NCI-H1436 (cell line): Measurements from ENCODE around the gene NEURL2.

Experiments
- DNase-seq: peaks from one replicate; lab custom pipeline; 2025; lab: John Stamatoyannopoulos, UW

The NEURL2 gene

DNA sequence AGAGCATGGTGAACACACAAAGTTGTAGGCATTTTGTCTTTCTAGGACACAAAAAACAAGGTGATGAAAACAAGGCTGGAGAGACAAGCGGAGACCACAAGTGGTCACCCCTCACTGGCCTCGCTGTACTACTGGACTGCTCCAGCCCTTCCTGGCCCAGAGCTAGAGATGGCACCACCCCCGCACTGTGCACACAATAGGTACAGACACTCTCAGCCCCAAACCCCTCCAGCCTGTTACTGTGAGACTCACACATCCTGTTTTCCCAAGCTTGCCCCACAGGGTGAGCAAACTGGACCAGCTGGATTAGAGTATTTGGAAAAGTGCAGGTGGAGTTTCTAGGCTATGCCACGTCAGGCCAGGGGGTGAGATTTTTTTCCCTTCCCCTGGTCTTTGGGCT lies 18.4 kb downstream of the NEURL2 start:
- DNase-seq = no peak

DNA sequence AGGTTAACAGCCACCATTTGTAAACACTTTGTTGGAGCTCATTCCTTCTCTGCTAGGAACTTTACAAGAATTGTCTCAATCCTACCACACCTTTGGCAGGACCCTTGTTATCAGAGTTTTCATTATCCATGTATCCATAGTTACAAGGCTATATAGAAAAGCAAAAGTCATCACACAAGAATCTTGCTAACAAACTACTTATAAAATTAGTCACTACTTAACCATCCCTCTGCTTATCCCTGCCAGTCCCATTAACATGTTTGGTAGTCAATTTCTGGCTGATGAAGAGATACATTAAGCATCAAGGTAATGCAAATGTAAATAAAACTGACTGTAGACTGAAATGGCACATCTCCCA lies 23.2 kb downstream of the NEURL2 start:
- DNase-seq = no peak

DNA sequence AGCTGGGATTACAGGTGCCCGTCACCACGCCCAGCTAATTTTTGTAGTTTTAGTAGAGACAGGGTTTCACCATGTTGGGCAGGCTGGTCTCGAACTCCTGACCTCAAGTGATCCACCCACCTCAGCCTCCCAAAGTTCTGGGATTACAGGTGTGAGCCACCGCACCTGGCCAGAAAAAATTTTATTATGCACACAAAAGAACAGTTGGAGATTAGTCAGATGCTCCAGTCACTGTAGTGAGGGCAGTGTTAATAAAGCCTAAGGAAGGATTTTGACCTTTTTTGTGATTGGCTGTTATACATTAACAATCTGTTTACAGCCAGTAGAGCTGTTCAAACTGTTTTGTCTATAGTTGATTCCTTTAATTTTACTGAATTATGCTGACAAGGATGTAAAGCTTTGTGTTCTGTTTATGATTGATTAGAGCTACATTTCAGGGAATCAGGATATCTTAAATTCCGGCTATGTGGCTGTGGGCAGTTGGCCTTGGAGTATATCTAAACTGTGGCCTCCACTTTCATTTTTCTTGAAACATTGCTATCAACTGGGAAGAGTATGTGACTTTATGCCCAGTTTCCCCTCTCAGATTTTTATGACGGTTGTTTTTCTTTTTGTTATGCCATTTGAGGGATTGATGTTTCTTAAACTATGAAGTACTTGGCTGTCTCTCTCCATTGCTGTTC lies 23.7 kb downstream of the NEURL2 start:
- DNase-seq = no peak

DNA sequence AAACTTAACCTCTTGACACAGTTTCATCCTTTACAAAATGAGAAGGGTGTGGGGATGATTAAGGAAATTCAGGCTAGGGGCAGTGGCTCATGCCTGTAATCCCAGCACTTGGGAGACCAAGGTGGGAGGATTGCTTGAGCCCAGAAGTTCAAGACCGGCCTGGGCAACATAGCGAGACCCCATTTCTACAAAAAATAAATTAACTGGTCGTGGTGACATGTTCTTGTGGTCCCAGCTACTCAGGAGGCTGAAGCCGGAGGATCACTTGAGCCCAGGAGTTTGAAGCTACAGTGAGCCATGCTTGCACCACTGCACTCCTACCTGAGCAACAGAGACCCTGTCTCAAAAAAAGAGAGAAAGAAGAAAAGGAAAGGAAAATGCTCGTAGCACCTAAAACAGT lies 24.6 kb downstream of the NEURL2 start:
- DNase-seq = no peak

DNA sequence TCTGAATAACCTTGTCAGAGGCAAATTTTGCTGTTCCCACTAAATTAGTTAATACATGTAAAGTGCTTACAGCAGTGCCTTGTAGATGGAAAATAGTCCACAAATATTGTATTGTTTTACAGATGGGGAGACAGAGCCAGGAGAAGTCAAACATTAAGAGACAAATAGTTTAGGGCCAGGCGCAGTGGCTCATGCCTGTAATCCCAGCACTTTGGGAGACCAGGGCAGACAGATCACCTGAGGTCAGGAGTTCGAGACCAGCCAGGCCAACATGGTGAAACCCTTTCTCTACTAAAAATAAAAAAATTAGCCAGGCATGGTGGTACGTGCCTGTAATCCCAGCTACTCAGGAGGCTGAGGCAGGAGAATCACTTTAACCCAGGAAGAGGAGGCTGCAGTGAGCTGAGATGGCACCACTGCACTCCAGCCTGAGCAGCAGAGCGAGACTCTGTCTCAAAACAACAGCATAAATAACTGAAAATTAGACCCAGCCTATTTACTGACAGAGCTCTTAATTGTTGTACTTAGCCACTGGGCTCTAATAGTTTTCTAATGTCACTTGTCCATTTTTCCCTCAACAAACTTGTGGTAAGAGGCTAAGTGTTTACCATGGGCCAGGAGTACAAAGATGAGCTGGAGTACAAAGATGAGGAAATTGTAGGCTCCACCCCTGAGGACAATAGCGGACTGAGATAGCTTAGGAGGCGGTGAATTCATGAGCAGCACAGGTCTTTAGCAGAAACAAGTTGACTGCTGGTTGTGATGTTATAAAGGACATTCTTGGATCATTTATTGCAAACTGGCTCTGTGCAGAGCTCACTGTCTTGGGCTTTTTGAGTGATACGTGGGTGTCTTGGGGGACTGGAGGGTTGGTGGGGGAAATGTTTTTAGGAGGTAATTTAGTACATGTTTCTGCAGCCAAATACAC lies 27.2 kb downstream of the NEURL2 start:
- no peak for DNase-seq

DNA sequence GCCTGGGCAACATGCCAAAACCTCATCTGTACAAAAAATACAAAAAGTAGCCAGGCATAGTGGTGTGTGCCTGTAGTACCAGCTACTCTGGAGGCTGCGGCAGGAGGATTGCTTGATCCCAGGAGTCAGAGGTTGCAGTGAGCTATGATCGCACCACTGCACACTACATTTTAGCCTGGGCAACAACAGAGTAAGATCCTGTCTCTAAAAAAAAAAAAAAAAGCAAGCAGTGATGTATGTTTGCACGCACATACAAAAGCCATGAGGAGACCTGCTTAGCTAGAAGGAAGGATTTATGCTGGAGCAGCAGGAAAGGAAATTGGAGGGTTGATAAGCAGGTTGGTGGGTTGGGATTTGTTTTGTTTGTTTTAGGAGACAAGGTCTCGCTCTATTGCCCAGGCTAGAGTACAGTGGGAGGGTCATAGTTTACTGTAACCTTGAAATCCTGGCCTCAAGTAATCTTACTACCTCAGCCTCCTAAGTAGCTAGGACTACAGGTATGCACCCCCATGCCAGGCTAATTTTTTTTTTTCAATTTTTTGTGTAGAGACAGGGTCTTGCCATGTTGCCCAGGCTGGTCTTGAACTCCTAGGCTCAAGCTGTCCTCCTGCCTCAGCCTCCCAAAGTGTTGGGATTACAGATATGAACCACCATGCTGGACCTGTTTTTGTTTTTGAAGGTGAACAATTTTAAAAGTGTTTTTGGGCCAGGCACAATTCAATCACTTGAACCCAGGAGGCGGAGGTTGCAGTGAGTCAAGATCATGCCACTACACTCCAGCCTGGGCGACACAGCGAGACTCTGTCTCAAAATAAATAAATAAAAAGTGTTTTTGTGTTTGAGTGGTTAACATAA lies 29.6 kb downstream of the NEURL2 start:
- no peak for DNase-seq

DNA sequence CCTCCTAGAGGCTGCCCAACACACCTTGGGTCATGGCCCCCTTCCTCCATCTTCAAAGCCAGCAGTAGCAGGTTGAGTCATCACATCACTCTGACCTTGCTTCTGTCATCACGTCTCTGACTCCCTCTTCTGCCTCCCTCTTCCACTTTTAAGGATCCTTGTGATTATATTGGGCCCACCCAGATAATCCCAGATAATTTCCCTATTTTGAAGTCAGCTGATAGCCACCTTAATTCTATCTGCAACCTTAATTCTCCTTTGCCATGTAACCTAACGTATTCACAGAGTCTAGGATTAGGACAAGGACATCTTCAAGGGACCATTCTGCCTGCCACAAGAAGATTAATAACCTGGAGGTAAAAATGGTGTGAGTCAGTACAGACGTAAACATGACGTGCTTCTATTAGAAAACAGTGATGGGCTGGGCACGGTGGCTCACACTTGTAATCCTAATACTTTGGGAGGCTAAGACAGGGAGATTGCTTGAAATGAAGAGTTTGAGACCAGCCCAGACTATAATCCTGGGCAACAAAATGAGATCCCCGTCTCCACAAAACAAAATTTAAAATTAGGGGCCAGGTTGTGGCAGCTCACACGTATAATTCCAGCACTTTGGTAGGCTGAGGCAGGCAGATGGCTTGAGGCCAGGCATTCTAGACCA lies 30.3 kb downstream of the NEURL2 start:
- no peak for DNase-seq

DNA sequence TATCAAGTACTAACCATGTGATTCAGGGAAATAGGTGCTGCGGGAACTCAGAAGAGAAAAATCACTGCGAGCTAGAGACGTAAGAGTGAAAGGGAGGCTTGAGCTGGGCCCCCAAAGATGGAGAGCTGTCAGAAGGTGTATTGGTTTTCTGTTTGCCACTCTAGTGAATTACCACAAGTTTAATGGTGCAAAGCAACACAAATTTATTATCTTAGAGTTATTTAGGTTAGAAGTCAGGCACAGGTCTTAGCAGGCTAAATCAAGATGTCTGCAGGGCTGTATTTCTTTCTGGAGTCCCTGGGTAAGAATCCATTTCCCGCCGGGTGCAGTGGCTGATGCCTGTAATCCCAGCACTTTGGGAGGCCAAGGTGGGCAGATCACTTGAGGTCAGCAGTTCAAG lies 31.1 kb downstream of the NEURL2 start:
- no peak for DNase-seq

DNA sequence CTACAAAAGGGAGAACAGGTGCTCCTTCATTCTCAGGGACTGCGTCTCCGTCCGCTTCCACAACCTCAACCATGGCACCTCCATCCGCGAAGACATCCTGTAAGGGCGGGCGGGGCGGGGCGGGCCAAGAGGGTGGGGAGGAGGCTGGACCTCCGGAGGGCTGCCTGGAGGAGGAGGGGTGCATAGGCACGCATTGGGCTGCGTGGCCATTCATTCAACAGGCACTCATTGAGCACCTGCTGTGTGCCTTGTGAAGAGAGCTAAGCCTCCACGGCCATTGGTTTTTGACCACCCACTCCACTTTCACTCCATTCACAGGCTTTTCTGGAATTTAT lies 33.2 kb downstream of the NEURL2 start:
- DNase-seq = no peak

DNA sequence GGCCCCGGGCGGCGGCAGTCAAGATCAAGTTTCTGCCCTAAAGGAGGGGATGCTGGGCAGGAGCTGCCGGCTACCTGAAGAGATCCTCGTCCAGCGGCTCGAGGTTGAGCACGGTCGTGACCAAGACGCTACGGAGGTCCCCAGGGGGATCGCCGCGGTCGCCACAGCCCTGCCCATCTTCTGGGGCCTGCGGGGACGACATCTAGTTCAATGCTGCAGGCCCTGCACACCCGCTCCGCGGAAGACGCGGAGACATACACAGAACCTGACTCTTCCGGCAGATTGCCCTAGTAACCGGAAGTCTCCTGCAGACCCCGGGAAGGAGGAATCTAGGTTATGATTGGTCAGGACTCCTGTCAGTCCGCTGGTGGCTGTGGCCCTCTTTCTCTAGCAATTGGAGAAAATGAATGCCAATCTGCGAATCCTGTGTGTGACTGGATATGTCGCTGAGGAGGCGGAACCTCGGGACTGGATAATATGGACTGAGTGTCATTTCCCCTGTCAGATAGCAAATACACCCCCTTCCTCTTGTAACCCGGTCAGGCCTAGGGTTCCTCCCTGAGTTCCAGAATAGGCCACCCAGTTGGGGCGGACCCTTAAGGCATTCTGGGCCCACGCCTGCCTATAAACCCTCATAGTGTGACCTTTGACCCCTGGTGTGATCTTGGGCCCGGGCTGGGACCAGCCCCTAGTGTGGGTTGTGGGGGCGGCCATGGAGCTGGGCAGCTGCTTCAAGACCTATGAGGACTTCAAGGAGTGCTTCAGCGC lies 33.7 kb downstream of the NEURL2 start, which contains the start of the genes ACOT8 and ZSWIM3:
TSS of gene ACOT8 (minus strand) at position 279 of the 768 bp plus-strand sequence. CDS start at position 202, 77 bp downstream.
TSS of gene ZSWIM3 (plus strand) at position 501 of the 768 bp plus-strand sequence. CDS start at position 713, 212 bp downstream.
- peak; percentile 99 for DNase-seq

DNA sequence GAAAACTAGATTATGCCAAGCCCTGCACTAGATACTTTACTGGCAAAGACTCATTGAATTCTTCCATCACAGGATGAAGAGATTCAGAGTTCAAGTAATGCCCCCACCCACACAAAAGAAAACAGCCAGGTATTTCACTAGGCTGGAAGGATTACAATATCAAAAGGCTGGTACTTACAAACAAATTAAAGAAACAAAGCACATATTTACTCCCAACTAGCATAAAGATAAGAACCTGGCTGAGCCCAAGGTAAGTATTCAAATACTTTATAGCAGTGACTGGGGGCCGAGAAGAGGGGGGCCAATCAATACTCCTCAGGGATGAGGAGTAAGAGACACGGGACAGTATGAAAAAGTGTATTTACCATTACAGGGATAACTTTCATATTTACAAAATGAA lies 37.5 kb downstream of the NEURL2 start:
- DNase-seq = no peak

DNA sequence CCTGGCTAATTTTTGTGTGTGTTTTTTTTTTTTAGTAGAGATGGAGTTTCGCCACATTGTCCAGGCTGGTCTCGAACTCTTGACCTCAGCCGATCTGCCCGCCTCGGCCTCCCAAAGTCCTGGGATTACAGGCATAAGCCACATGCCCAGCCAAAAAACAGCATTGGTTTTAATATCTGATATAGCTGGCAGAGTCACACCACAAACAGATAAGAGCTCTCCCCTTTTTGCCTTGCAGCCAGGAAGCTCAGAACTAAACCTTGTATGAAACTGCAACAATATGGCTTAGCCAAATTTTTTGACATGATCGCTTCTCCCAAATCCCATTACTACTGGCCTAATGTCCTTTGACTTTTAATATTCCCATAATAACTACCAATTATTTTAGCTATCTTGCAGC lies 38.7 kb downstream of the NEURL2 start:
- no peak for DNase-seq

DNA sequence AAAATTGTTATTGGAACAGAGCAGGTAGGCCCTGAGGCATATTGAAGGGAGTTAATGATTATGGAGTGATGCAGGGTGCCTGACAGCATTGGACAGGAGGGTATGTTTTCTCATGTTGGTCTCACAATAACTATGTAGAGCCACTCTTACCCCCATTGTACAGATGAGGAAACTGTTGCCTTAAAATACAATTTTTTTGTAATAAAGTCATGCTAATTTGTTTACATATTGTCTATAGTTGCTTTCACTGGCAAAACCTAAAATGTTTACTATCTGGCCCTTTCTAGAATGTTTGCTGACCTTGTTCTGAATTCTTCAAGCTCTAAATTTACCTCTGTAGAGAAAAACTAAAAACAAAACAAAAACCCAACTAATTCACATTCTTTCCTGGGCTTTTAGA lies 39.5 kb downstream of the NEURL2 start:
- no peak for DNase-seq

DNA sequence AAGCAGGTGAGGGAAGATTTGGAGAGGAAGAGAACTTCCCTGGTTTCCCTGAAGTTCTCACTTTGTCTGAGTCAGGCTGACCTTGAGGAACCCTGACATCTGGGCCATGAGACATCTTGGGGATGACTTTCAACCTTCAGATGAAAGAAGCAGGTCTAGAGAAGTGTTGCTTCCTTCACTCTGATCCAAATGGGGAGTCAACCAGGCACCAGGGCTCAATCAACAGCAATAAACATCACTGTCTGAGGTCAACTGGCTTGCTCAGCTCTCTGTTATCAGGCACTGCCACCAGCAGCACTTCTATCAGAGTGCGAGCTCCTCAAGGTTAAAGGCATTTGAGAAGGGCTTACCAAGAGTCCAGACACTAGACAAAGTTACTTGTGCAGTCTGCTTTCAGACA lies 40.1 kb downstream of the NEURL2 start:
- DNase-seq = no peak

DNA sequence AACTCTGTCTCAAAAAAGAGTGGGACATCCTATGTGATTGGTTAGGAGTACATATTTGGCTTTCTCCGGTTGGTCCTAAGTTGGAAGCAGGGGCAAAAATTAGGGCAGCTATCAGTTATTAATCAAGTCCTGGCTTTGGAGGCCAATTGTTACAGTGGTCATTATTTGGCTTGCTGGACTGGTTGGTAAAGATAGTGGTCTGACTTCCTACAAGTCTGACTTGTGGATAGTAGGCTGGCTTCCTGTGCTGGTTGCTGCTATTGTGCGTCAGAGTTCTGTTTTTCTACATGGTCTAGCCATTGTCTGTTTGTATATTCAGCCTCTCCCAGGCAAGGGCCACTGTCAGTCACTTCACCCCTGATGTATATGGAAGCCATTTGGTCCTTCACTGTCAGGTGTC lies 40.8 kb downstream of the NEURL2 start:
- DNase-seq = no peak

DNA sequence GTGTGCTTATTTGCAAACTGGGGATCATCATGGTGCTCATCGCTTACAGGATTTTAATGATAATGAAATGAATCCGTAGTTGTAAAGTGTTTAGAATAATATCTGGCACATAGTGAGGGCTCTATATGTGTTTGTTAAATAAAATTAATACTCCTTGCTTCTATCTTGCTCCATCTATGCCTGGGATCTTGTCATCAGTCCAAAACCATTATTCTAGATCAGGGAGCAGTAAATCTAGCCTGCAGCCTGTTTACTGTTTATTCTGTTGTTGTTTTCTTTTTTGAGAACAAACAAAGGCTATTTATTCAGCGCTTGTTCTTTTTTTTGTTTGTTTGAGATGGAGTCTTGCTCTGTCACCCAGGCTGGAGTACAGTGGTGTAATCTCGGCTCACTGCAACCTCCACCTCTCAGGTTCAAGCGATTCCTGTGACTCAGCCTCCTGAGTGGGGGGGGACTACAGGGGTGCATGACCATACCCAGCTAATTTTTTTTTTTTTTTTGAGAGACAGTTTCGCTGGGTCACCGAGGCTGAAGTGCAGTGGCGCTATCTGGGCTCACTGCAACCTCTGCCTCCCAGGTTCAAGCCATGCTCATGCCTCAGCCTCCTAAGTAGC lies 41.9 kb downstream of the NEURL2 start:
- no peak for DNase-seq

DNA sequence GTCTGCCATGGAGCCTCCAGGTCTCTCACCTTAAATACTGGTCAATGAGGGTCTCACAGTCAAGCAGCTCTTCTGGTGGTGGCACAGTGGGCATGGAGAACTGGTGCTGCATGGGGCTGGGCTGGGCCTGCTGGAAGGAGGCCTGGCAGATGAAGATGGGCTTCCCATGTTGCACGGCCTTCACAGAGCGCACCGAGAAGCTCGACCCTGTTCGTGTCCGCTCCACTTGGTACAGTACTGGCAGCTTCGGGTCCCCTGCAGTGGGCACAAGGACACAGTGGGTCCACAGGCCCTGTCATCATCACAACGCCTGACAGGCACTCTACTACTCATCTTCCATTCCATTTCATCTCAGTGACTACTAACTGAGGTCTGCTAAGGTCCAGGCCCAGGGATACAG lies 42.6 kb downstream of the NEURL2 start:
- DNase-seq = no peak

DNA sequence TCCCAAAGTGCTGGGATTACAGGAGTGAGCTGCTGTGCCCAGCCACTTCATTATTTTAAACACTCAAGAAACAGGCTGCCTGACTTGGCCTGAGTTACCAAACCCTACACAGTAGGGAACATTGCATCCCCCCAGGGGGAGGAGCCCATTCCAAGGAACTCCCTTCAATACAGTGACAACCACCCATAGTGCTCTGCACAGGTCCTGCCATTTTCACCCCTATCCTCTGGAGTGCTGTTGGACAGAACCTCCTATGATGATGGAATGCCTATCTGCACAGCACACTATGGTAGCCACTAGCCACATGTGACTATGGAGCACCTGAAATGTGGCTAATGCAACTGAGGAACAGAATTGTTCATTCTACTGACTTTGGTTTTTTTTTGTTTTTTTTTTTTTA lies 45.6 kb downstream of the NEURL2 start:
- DNase-seq = no peak

DNA sequence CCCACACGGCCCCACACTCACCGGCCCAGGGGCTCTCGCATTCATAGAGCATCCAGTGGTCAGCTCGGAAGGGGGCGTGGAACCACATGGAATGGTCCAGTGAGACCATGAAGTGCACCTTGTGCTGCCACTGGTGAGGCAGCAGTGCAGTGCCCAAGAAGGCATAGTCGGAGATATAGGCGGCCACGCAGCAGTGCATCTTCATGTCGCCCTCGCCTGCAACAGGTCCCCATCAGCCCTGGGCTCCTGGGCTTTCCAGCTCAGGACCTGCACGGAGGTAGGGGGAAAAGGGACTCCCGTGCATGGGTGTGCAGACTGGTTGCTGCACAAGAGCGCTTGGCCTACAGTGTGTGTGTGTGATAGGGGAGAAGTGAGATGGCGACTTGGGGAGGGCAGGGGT lies 47.5 kb downstream of the NEURL2 start:
- DNase-seq = no peak

DNA sequence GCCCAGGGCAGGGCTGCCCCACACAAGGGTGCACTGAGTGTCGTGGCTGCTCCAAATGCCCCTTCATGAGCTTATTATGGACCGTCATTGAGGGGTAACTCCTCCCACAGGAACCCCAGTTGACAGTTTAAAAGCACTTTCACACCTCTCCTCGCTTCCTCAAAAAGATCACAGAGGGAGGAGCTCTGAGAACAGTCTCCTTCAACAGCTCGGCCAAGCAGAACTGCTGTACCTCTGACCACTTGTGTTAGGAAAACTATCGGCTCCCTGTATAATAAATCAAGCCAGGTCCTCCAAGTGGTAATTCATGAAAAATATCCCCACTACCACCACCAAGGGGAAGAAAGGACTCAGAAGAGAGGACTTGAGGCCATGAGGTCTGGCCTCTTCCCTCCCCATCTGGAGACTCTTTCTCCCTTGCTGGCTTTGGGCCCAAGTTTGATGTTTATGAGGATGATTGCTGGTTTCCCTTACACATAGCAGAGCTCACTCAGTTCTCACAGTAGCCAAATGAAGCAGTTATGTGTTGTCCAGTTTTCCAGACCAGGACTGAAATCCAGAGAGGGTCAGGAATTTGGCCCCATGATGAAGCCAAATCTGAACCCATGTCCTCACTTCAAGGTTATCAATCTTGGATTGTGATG lies 48.7 kb downstream of the NEURL2 start:
- no peak for DNase-seq
